Transverse colon (tissue), 3 donors: ENCODE results near the gene IKZF2.

ENCODE experiments used
- CTCF ChIP-seq, 5 experiments: fragments of 200-600 bp in 3 of 5; fragments of 450-650 bp in 2 of 5; sonication (generic) in 3 of 5; IDR thresholded peaks; 1 replicate in 2 of 5; 2 replicates in 3 of 5; pipeline ENCODE4 v1.5.1; 2016 to 2017; ENCODE audit warnings: antibody characterized with exemption in 5 of 5, inconsistent platforms in 3 of 5, mild to moderate bottlenecking in 2 of 5, moderate library complexity in 1 of 5
- EP300 ChIP-seq: sonication (generic); formaldehyde crosslinking; IDR thresholded peaks from one replicate; pipeline ENCODE4 v1.6.1; 2017; ENCODE audit warnings: antibody characterized with exemption, low read depth

DNA sequence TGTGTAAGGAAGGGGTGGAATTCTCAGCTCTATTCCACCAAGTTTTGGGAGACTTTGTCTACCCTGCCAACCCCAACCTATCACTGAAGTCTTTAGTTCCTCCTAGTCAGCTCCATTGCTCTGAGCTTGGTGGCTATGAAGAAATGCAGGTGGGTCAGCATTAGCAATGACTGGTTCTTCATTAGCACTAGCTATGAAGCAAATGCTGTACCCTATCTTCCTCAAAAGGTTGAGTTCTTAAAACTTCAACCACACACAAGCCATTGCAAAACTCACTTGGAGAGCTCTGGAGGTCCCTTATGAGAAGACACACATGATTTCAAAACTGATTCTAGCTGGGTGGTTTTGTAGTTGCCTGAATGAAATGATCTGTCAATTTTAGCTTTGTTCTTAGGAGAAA lies 193.8 kb downstream of the IKZF2 start:
- TF ChIP-seq CTCF (IDR thresholded peaks at IDR 0.05) (no peak), EP300 (no peak)
